Nephron progenitor cell (in vitro differentiated cells): ENCODE data around the gene RHOT1.

ENCODE experiments used
- DNase-seq: peaks from one replicate; pipeline ENCODE4 v3.0.0; 2021
- H3K27ac Mint-ChIP-seq: 2 replicates; pipeline ENCODE4 v1.8.0; 2021; ENCODE audit warnings: mild to moderate bottlenecking, moderate library complexity, mixed read lengths
- H3K27me3 Mint-ChIP-seq: 2 replicates; pipeline ENCODE4 v1.8.0; 2021; ENCODE audit warnings: mild to moderate bottlenecking, low read depth, mixed read lengths; ENCODE audit not compliant: poor library complexity
- H3K36me3 Mint-ChIP-seq: 2 replicates; pipeline ENCODE4 v1.8.0; 2021; ENCODE audit warnings: low read depth, mixed read lengths
- H3K4me1 Mint-ChIP-seq: 2 replicates; pipeline ENCODE4 v1.8.0; 2021; ENCODE audit warnings: mixed read lengths
- H3K4me3 Mint-ChIP-seq: 2 replicates; pipeline ENCODE4 v1.8.0; 2021; ENCODE audit warnings: mild to moderate bottlenecking, moderate library complexity, mixed read lengths
- H3K9me3 Mint-ChIP-seq: 2 replicates; pipeline ENCODE4 v1.8.0; 2021; ENCODE audit warnings: mild to moderate bottlenecking, moderate library complexity, mixed read lengths
- CTCF ChIP-seq: fragments of 200-600 bp; sonication (generic); IDR thresholded peaks from 2 replicates; pipeline ENCODE4 v1.5.0; 2021; ENCODE audit warnings: antibody characterized with exemption

Gene RHOT1

GRCh38 chr17:32268734-32269288, 126.5 kb downstream of the RHOT1 start:
- Mint-ChIP-seq H3K9me3 (no peaks in the 10 kb centered on the region), H3K27ac (no peak overlapping the region), H3K36me3 (no peaks in the 10 kb centered on the region), H3K4me3 (no peak overlapping the region), H3K4me1 (peaks cover 50% of the 10 kb centered on the region), H3K27me3 (peaks cover 80% of the 10 kb centered on the region)
- no peak for TF ChIP-seq CTCF
- DNase-seq: no peak

DNA sequence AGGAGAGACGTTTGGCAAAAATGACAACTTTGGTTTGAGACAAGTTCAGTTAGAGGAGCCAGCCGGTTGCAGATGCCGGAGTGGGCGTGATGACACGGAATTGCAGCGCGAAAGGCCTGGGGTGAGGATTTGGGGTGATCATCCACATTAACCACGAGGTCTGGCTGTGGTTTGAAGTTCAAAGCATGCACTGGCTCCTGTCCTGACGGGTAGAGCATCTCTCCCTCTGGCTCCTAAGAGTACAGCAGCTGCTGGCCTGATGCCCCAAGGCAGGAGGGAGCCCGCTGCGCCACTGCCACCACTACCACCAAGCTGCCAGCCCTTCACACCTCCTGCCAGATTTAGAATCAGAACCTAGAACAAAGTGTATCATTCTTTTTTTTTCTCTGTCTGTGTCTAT, 127.1 kb downstream of the RHOT1 start:
- H3K9me3 Mint-ChIP-seq: no peaks in the 10 kb centered on the region
- peaks cover 80% of the 10 kb centered on the region for H3K27me3 Mint-ChIP-seq
- peaks cover 50% of the 10 kb centered on the region for H3K4me1 Mint-ChIP-seq
- H3K4me3 Mint-ChIP-seq: no peak overlapping the region
- no peaks in the 10 kb centered on the region for H3K36me3 Mint-ChIP-seq
- no peak overlapping the region for H3K27ac Mint-ChIP-seq
- TF ChIP-seq CTCF: no peak
- DNase-seq: no peak

DNA sequence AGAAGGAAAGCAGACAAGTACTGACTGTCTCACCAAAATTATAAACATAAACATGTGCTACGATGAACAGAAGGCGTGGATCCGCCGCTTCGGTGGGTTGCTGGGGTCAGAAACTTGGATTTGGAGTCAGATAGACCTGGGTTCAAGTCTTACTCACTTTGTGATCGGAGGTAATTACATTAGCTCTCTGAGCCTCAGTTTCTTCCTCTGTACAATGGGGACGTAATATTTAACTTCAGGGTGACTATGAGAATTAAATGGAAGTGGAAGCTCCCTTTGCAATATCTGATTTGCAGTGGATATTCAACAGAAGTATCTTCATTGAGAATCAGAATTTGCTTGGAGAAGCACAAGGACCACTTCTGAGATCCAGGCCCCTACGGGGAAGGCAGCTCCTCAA, 129.5 kb downstream of the RHOT1 start:
- Mint-ChIP-seq H3K36me3 (no peaks in the 10 kb centered on the region), H3K27ac (no peak overlapping the region), H3K9me3 (no peaks in the 10 kb centered on the region), H3K4me1 (peaks cover 61% of the 10 kb centered on the region), H3K27me3 (peaks cover 70% of the 10 kb centered on the region), H3K4me3 (no peak overlapping the region)
- no peak for TF ChIP-seq CTCF
- DNase-seq: no peak

DNA sequence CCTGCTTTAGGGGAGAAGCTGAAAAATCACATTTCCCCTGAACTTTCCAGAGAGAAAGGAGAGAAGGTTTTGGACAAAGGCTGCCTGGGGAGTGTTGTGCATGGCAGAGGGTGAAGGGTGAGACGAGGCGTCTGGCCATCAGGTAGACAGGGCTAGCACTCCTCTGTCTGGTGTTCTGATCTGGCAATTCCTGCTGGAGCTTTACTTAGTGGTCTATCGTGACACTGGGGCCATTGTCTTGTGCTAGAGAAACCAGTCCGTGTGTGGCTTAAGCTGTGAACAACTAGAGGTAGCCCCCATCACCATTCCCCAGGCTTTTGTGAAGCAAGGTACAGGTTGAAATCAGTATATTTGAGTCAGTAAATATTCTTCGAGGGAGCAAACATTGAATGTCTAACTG, 131.8 kb downstream of the RHOT1 start:
- no peak for DNase-seq
- no peaks in the 10 kb centered on the region for H3K9me3 Mint-ChIP-seq
- H3K4me1 Mint-ChIP-seq: peaks cover 52% of the 10 kb centered on the region
- no peak overlapping the region for H3K4me3 Mint-ChIP-seq
- H3K36me3 Mint-ChIP-seq: no peaks in the 10 kb centered on the region
- H3K27ac Mint-ChIP-seq: no peak overlapping the region
- TF ChIP-seq CTCF: no peak
- H3K27me3 Mint-ChIP-seq: peaks cover 61% of the 10 kb centered on the region

- TF ChIP-seq CTCF: no peak
- Mint-ChIP-seq H3K9me3 (no peaks in the 10 kb centered on the region), H3K4me1 (peaks cover 57% of the 10 kb centered on the region), H3K27ac (no peak overlapping the region), H3K27me3 (peaks cover 60% of the 10 kb centered on the region), H3K36me3 (no peaks in the 10 kb centered on the region), H3K4me3 (no peak overlapping the region)
- no peak for DNase-seq
Observed at GRCh38 chr17:32274643-32275042, 132.3 kb downstream of the RHOT1 start.
